ENCODE measurements around the gene NAV2.
"Not testable (repeated sequence)": the region's sequence is repeated elsewhere in the genome, so short reads cannot be mapped to it uniquely, and the experiment has no call there.

Gene NAV2

DNA sequence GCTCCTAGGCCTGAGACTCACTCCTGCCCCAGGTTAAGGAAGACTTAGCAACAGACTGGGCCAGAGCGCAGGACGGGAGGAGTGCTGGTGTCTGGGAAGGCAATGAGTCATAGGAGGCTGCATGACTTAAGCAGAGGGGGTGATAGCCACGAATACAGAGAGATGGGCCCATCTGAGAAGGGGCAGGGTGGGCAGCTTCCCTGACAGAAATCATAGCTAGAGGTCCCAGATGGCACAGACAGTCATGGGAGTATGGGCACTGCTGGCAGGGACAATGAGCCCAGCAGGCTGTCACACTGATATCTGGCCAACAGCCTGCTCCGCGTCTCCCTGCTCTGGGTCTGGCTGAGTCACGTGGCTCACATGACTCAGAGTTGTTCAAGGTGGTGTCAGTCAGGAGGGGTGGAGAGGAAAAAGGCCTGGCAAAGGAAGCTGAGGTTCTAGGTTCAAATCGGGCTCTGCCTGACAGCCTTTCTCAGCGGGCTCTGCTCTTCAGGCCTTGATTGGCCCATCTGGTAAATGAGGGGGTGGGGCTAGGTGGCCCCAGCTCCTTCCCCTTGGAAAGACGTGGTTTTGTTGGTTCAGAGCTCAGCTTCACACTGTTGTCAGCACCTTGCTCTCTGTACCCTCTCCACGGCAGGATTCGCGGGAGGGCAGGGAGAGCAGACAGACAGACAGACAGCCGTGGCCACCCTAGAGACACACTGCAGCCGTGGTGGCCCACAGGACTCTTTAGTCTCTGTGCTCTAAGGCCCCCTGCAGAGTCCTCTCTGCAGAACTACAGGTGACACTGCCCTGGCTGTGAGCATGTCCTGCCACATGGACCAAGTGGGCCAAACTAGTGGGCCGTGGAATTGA lies 399.9 kb downstream of the NAV2 start:
- no peak for DNase-seq (ENCODE audit: low read depth in 2 of 2)

DNA sequence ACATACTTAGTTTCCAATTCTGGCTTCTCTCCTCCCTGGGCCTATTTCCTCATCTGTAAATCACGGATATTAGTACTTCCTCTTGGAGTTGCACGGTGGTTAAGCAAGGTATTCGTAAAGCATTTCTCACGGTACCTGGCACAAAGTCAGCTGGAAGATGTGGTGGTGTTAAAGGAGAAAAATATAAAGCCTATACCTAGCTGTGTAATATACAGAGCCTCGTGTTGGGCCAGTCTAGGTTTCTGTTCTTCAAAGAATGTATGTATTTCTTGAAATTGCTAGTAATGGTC lies 400.5 kb downstream of the NAV2 start:
- no peak for DNase-seq (ENCODE audit: low read depth in 2 of 2)

DNA sequence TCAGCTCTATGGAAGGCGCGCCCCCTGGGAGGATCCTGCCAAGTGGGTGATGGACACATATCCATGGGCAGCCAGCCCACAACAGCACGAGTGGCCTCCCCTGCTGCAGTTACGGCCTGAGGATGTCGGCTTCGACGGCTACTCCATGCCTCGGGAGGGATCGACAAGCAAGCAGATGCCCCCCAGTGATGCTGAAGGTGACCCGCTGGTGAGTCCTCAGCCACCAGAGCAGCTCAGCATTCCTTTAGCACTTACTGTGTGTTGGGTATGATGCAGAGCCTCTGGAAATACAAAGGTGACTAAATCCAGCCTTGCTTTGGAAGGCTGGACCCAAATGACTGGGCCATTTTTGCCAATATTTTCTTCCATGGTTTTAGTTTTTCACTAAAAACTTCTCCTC lies 402.0 kb downstream of the NAV2 start:
- no peak for DNase-seq (ENCODE audit: low read depth in 2 of 2)

DNA sequence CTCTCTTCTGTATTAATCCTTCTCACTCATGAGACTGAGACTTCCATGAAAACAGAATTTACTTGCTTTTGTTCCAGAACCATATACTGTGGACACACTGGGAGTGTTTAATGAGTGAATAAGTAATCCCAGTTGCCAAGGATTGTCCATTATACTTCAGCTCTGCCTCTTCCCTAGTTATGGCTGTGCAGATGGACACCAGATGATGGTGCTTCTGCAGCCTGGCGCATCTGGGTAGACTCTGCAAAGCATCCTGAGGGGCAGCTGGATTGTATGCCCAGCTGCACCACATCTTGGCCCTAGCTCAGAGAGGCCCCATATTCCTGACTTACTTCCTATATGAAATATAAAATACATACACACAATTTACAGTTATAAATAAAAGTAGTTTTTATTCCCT lies 404.2 kb downstream of the NAV2 start:
- no peak for DNase-seq (ENCODE audit: low read depth in 2 of 2)

DNA sequence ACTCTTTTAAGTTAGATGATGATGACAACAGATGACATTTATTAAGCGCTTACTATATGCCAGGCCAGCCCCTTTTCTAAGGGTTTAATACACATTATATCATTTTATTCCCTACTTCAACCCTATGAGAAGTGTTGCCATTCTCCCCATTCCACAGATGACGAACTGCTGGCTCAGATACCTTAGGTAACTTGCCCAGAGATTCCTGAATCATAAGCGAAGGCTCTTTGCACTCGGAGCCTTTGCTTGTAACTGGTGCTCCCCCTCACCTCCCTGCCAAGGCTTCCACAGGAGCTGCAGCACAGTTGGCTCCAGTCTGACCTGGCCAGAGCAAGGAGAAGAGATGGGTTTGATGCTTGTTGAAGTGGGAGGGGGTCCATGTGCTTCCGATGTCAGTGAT lies 404.7 kb downstream of the NAV2 start:
- no peak for DNase-seq (ENCODE audit: low read depth in 2 of 2)

DNA sequence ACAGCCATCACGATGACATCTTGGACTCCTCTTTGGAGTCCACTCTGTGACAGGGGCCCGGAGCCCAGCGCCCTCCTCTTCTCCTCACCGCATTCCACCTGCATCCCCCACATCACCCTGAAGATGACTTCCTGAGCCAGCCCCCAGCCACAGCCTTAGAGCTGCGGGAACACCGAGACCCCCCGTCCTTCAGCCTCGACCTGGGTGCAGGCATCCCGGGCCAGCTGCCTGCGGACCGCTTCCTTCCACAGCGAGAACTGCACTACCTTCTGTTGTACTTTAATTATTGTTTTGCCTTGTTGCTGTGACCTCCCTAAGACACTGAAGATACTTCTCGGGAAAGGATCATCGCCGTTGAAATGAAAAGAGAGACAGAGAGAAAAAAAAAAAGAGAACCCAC lies 405.6 kb downstream of the NAV2 start:
- DNase-seq (ENCODE audit: low read depth in 2 of 2), result no peak

DNA sequence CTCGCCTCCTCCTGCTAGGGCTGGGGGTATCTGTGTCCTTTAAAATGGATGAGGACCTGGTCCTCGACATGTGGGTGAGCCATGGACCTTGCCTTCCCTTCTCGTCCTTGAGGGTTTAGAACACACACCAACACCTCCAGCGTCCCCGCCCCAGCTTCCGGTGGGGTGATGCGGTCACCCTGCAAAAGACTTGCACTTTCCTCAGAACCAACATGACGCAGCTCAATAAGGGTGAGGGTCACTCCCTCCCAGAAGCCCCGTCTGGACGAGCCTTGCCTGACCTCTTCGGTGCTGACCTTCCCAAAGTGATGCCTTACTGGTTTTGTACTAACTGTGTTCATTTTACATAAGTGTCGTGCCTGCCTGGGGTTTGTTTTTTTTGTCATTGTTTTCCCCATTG lies 406.7 kb downstream of the NAV2 start:
- no peak for DNase-seq (ENCODE audit: low read depth in 2 of 2)

DNA sequence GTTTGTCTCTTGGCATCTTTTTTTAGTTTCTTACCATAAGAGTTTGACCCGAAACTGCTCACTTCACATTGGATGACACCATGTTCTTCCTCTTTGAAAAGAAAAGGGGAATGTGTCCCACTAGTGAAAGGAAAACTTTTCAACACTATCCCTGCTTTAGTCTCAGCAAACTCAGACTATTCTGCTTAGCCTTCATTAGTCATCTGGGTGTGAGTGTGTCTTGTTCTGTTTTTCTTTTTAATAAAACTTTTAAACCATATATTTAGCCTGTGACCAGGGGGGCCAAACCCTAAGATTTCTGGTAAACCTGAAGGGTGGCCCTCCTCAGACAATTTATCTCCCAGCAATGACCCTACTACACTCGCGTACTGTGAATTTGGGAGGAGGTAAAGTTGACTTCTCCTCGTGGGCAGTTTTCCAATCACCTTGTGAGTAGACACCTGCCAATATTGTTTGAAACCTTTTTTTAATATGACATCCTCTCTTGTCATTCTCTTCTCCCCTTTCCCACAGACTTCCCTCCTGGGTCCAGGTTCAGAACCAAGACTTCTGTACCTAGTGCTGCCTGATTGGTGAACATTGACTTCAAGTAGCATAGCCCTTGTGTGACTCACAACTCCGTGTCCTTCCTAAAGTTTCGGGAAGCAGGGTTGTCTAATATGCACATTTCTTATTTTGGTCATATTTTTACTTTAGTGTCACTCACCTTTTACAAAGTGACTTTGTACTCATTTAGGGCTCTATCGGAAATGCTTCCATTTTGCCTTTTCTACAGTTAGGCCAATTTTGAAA lies 407.7 kb downstream of the NAV2 start:
- DNase-seq (ENCODE audit: low read depth in 2 of 2), result no peak

DNA sequence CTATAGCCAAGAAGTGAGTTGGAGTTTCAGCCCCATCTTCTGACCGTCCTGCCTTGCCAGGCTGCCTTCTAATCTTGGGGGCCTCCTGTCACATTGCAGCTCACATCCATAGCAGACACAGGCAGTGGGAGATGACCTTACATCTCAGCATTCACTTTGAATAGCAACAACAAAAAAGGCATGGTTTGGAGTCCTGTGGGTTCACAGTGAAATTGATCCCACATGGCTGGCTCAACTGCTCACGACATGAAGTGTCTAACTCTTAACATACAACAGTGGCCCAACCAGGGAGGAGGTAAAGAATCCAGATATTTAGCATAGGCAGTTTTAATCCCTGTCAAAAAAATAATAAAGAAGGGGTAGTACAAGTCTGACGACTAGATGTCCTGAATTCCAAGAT lies 409.5 kb downstream of the NAV2 start:
- DNase-seq (ENCODE audit: low read depth in 2 of 2), result no peak

DNA sequence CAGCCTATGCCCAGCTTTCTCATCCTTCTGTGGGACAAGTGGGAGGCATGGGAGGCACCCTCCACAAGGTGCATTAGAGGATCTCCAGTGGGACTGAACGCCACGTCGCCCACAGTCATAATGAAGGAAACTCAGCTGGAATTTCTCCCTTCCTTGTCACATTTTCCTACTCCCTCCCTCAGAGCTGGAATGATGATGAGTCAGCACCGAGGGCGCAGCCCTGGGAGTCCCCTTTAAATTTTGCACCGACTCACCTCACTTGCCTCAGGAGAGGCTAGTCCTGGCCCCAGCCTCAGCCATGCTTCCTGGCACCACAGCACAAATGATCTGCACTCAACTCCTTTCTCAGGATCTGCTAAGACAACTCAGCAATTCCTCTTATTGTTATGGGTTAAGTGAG lies 413.3 kb downstream of the NAV2 start:
- DNase-seq (ENCODE audit: low read depth in 2 of 2), result no peak

DNA sequence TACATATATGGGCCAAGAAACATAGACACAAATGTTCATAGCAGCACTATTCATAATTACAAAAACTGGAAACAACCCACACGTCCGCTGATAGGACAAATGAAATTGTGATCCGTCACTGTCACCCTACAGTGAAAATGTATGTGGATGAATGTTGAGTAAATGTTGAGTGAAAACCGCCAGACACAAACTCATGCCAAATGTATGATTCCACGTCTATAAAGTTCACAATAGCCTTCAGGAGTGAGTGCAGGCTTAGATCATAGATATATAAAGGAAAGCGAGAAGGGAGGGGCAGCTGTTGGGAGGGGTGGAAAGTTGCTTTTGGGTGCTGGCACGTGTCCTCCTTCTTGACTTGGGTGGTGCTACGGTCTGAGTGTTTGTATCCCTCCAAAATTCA lies 414.1 kb downstream of the NAV2 start:
- no peak for DNase-seq (ENCODE audit: low read depth in 2 of 2)

DNA sequence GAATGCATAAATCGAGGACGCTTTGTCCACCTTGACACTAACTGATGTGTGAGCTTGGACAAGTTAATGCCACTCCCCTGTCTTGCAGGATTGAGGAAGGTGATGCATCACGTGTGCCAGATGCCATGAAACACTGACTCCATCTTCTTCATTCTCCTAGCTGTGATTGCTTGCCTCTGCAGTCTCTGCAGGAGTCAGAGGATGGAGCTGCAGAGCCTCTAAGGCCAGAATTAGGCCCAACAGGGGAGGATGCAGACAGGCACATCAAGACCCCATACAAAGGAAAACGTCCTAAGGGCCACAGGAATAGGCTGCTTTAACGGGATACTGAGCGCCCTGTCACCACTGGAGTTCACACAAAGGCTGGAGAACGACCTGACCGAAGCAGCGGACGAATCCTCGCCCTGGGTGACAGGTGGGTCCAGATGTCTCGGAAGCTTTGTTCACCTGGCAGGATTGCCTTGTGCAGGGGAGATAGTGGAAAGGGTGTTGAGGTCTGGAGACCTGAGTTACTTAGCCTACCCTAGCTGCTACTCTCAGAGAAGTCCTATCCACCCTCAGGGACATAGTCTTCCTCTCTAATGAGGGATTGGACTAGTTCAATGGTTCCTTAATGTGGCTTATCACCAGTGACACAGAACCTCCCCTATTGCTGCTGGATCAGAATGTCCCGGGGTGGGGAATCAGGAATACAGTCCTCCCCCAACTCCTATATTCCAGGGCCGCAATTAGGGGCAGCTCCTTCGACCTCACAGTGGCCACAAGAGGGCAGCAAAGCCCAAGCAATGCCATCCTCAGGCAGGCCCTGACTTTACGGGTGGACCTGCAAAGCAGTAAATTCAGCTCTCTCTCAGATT lies 415.3 kb downstream of the NAV2 start:
- DNase-seq (ENCODE audit: low read depth in 2 of 2), result peak; percentile 46 to 64

DNA sequence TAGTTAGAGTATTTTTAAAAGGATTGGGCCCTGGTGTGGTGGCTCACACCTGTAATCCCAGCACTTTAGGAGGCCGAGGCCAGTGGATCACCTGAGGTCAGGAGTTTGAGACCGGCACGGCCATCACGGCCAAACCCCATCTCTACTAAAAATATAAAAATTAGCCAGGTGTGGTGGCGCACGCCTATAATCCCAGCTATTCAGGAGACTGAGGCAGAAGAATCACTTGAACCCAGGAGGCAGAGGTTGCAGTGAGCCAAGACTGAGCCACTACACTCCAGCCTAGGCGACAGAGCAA lies 415.8 kb downstream of the NAV2 start:
- DNase-seq (ENCODE audit: low read depth in 2 of 2), result not testable (repeated sequence)

DNA sequence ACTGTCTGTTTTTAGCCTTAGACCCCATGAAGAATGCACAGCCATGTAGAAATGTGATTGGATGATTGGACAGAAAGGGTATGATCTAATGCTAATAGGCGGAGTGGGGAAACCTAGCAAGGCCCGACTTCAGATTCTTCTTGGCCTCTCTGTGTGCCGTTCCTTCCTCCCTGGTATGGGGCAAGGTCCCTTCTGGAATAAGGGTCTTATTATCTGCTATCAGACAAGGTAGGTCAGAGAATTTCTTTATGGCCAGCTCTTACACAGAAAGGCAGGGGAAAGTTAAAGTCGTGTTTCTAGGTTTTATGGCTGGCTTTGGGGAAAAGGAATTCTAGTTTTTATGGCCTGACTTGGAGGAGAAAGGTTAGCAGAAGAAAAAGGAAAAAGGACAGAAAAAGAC lies 417.0 kb downstream of the NAV2 start:
- no peak for DNase-seq (ENCODE audit: low read depth in 2 of 2)

DNA sequence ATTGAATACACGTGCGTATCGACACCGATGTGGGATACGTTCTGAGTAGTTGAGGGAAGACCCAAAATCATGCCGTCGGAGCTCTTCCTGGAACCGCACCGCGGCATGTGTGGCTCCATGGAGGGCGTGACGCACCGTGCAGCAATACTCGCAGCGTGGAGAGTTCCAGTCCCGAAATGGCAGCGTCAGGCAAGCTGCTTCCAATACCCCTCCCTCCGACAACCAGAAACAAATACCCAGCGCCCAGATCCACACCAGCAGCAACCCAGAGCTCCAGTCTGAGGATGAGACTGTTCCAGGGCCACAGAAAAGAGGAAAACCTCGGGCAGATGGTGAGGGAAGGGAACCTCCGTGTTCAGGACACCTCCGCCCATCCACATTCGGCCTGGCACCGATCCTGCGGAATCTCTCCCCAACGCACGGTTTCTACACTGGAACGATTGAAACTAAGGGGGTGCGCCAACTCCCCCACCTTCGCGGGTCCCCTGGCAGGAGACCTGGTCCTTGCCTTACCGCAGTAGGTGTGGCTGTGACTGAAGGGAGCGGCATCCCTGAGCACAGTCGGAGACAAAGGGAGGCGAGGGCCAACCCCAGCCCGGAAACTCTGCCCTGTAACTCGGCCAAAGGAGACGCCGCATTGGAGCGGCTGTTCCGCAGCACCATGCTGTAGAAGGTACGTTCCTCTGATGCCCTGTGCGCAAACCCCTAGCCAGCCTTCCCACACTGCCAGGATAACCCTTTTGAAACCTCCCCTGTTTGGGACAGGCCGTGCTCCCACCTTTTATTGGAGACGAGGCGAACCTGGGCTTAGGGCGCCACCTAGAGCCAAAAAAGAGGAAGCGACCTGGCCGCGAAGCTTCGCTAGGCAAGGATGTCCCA lies 419.4 kb downstream of the NAV2 start:
- DNase-seq (ENCODE audit: low read depth in 2 of 2), result no peak

DNA sequence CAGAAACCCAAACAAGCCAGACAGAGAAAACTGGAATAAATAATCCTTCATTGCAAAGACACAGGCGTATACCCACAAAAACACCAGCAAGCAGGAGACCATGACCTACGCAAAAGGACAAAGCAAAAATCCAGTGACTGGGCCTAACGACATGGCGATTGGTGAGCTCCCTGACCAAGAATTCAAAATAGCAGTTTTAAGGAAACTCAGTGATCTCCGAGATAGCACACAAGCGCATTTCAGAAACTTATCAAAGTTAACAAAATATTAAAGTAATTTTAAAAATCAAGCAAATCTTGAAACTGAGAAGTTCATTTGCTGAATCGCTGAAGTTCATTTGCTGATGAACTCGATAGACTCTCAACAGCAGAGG lies 420.0 kb downstream of the NAV2 start:
- DNase-seq (ENCODE audit: low read depth in 2 of 2), result no peak

DNA sequence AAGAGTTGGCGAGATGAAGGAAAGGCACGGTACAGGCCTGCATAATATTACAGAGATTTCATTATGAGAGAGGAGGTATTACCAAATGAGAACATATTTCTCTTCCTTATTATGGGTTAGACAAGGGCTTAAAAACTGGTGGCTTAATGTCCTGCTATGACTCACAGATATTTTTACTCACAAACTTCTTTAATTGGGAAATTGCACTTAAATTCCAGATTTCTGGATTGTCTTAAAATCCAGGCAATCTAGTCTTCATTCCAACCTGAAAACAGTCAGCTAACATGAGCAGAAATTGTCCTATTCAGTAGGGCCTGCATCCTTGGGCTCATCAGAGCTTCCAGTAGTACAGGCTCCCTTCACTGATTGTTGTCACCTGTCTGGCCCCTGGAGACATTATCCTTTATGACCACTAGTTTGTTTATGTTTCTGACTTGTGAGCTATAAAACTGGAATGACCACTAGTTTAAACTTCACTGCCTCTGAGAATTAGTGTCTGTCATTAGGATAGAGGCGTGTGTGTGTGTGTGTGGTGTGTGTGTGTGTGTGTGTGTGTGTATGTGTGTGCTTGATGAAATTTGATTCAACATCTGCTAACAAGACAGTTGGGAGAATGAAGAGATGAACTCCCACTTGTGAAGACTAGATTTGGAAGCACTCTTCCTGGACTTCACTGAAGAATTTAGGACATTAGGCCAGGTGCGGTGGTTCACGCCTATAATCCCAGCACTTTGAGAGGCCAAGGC lies 422.5 kb downstream of the NAV2 start:
- DNase-seq (ENCODE audit: low read depth in 2 of 2), result no peak

DNA sequence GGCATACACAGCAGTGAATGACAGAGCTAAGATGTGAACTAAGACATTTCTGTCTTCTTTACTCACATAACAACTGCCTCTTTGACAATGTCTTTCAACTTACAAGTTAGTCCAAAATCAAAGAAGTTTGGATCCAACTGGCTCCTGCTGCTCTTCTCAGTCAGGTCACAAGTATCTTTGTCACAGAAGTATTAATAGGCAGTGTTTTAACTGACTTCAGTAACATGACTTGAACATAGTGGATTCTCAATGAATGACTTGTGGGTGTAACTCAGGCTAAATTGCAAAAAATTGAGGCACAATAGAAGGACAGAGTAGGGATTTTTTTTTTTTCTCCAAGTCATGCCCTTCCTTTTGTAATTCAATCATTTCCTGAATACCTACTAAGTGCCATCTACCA lies 425.0 kb downstream of the NAV2 start:
- no peak for DNase-seq (ENCODE audit: low read depth in 2 of 2)

DNA sequence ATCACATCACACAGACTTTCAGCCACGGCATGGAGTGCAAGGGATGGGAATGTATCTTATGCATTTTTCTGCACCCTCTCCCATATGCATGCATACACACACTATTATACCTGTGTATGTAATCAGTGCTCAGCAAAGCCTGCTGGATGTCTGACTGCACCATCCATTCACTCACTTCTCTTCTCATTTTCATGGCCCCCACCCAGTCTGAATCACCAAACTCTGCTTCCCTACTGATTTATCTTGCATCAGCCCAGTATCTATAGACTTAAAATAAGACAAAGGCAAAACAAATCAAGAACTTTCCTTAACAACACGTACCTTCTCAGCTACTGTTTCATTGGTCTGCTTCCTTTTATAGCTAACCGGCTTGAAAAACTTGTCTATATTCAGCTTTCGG lies 426.1 kb downstream of the NAV2 start:
- DNase-seq (ENCODE audit: low read depth in 2 of 2), result no peak

DNA sequence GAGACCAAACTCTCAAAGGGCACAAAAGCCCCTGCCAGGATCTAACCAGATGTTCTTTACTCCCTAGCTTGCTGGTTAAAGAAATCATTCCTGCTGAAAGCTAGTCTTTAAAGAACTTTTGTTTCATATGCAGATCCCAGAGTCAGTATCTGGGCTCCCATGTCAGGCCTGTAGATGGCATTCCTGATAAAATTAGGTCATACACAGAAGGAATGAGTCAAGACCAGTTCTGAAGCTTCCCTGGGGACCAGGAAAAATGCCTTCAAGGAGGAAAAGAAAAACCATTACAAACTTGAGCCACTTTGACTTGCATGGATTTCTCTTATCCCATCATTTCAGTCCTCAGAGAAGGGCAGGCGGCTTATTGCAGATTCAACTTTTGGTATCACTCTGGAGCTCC lies 441.7 kb downstream of the NAV2 start:
- no peak for DNase-seq (ENCODE audit: low read depth in 2 of 2)

DNA sequence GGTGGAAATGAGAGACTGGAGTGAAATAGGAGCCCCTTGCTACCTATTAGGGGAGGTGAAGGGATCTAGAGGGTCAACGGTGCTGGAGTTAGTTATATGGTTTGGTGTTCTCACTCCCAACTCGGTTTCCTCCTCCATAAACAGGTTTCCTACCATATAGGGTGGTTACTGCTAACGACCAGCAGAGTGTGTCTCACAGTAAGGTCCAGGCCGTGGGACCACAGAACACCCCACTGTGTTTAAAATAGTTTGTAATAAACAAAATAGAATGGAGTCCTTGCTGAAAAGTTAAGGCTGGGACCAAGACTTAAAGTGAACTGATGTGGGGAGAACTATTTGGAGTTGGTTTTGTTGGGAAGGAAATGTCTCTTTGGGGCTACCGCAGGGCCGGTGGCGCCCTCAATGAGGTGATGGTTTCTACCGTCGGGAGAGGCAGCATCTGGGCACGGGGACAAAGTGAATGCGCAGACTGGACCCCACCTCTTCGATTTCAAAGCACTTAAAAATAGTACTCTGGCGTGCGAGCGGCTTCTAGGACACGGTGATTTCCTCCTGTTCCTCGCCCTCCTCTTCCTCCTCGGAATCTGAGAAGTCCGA lies 443.1 kb downstream of the NAV2 start:
- DNase-seq (ENCODE audit: low read depth in 2 of 2), result no peak
